Stimulated activated CD8-positive, alpha-beta memory T cell treated with anti-CD3 and anti-CD28 coated beads, Interleukin-7, amount 100 ng/mL, for 24 hours (primary cell): ENCODE measurements around the gene CERT1.
"Not testable (repeated sequence)": the region's sequence is repeated elsewhere in the genome, so short reads cannot be mapped to it uniquely, and the experiment has no call there.

Source experiments
- DNase-seq: peaks from one replicate; pipeline ENCODE4 v3.0.0-alpha.2; 2020; ENCODE audit warnings: low read depth

CERT1 gene

GRCh38 chr5:75342836-75343235, 168.6 kb downstream of the CERT1 start:
- DNase-seq = no peak

GRCh38 chr5:75341934-75342333, 169.5 kb downstream of the CERT1 start:
- no peak for DNase-seq

GRCh38 chr5:75340714-75341478, 170.5 kb downstream of the CERT1 start:
- no peak for DNase-seq

- no peak for DNase-seq
Measured at GRCh38 chr5:75338408-75338807, 173.0 kb downstream of the CERT1 start.

- DNase-seq = no peak
Measured at GRCh38 chr5:75337366-75338021, 173.9 kb downstream of the CERT1 start.

- DNase-seq = peak; percentile 94
Measured at GRCh38 chr5:75336615-75337336, 174.7 kb downstream of the CERT1 start, which contains the start of gene HMGCR. Gene HMGCR, plus strand, starts transcription at chr5:75337220. Its CDS starts 5,386 bp downstream, at chr5:75342606.

GRCh38 chr5:75335952-75336614, 175.3 kb downstream of the CERT1 start:
- DNase-seq = no peak

- DNase-seq = no peak
Measured at GRCh38 chr5:75335486-75335885, 175.9 kb downstream of the CERT1 start.

GRCh38 chr5:75334413-75334812, 177.0 kb downstream of the CERT1 start:
- DNase-seq = not testable (repeated sequence)

- not testable (repeated sequence) for DNase-seq
Measured at GRCh38 chr5:75333759-75334158, 177.7 kb downstream of the CERT1 start.

- DNase-seq = no peak
Measured at GRCh38 chr5:75331095-75332090, 180.0 kb downstream of the CERT1 start.

- DNase-seq = no peak
Measured at GRCh38 chr5:75330404-75330803, 181.0 kb downstream of the CERT1 start.
